ENCODE results near the gene ADAT2. TPM values are rescaled to one million over a fixed set of nuclear protein-coding genes. Genes with fewer than 3 reads are reported as not detected.
"Not testable (repeated sequence)": the region's sequence is repeated elsewhere in the genome, so short reads cannot be mapped to it uniquely, and the experiment has no call there.

Gene ADAT2
- total RNA-seq, 1 donor from 2014 or later = 6.3 TPM

GRCh38 chr6:143485967-143486366, 35.5 kb upstream of the ADAT2 start:
- DNase-seq (ENCODE audit: low read depth) = no peak
- H3K4me3 ChIP-seq (ENCODE audit: low read depth, low read length) = no peak overlapping the region
- no peak for TF ChIP-seq CTCF (conservative IDR thresholded peaks at IDR 0.05; ENCODE audit: low read depth, low read length)

GRCh38 chr6:143482593-143482992, 32.1 kb upstream of the ADAT2 start:
- no peak overlapping the region for H3K4me3 ChIP-seq (ENCODE audit: low read depth, low read length)
- no peak for TF ChIP-seq CTCF (conservative IDR thresholded peaks at IDR 0.05; ENCODE audit: low read depth, low read length)
- DNase-seq (ENCODE audit: low read depth) = no peak

GRCh38 chr6:143478479-143479062, 28.1 kb upstream of the ADAT2 start:
- TF ChIP-seq CTCF (conservative IDR thresholded peaks at IDR 0.05; ENCODE audit: low read depth, low read length) = no peak
- H3K4me3 ChIP-seq (ENCODE audit: low read depth, low read length) = no peak overlapping the region

GRCh38 chr6:143476545-143476944, 26.1 kb upstream of the ADAT2 start:
- DNase-seq (ENCODE audit: low read depth) = no peak
- TF ChIP-seq CTCF (conservative IDR thresholded peaks at IDR 0.05; ENCODE audit: low read depth, low read length) = no peak
- no peak overlapping the region for H3K4me3 ChIP-seq (ENCODE audit: low read depth, low read length)

More at GRCh38 chr6:143478479-143479062, 28.1 kb upstream of the ADAT2 start:
- DNase-seq (ENCODE audit: low read depth) = no peak

- no peak for TF ChIP-seq CTCF (conservative IDR thresholded peaks at IDR 0.05; ENCODE audit: low read depth, low read length)
- DNase-seq (ENCODE audit: low read depth) = no peak
- H3K4me3 ChIP-seq (ENCODE audit: low read depth, low read length) = no peak overlapping the region
These were observed 21.3 kb upstream of the ADAT2 start for GRCh38 chr6:143471822-143472221.

GRCh38 chr6:143468823-143469222, 18.3 kb upstream of the ADAT2 start:
- not testable (repeated sequence) for DNase-seq (ENCODE audit: low read depth)

GRCh38 chr6:143468026-143468425, 17.5 kb upstream of the ADAT2 start:
- no peak for DNase-seq (ENCODE audit: low read depth)
- no peak overlapping the region for H3K4me3 ChIP-seq (ENCODE audit: low read depth, low read length)
- no peak for TF ChIP-seq CTCF (conservative IDR thresholded peaks at IDR 0.05; ENCODE audit: low read depth, low read length)

More at GRCh38 chr6:143468823-143469222, 18.3 kb upstream of the ADAT2 start:
- H3K4me3 ChIP-seq (ENCODE audit: low read depth, low read length) = not testable (repeated sequence)
